ENCODE data around the gene PBX3. TPM values are rescaled to one million over a fixed set of nuclear protein-coding genes. Genes with fewer than 3 reads are reported as not detected.

The PBX3 gene
- total RNA-seq, 1 donor, result 62.4 TPM

DNA sequence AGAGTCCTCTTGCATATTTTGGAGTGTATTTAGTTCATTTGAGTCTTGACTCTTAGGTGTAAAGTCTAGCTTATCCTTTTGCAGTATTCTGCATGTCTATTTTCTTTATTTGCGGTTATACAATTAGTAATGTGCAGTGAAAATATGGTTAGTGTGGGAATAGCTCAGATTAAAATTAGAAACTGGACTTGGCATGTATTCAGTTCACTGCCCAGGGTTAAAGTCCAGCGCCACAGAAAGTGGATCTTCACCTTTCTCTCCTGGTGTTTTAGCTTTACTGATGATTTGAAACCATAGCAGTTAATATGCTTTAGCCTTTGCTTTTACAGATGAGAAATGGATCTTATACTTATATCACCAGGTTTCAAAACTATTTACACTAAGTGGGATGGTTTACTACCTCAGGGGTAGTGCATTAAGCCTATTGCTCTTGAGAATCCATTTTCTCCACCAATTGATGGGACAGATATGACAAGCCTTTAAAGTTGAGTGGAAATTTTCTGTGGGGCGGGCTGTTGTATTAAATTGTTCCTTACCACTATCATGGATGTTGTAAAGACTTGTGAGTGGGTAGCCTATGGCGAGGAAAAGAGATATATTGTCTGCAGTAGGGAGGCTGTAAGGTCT is 48.9 kb downstream of the PBX3 start:
- TF ChIP-seq, protein P1, sequence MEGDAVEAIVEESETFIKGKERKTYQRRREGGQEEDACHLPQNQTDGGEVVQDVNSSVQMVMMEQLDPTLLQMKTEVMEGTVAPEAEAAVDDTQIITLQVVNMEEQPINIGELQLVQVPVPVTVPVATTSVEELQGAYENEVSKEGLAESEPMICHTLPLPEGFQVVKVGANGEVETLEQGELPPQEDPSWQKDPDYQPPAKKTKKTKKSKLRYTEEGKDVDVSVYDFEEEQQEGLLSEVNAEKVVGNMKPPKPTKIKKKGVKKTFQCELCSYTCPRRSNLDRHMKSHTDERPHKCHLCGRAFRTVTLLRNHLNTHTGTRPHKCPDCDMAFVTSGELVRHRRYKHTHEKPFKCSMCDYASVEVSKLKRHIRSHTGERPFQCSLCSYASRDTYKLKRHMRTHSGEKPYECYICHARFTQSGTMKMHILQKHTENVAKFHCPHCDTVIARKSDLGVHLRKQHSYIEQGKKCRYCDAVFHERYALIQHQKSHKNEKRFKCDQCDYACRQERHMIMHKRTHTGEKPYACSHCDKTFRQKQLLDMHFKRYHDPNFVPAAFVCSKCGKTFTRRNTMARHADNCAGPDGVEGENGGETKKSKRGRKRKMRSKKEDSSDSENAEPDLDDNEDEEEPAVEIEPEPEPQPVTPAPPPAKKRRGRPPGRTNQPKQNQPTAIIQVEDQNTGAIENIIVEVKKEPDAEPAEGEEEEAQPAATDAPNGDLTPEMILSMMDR (IDR thresholded peaks at IDR 0.05; ENCODE audit: insufficient read depth, low read length), result no peak
- H3K4me3 ChIP-seq (ENCODE audit: low read depth, low read length), result no peak overlapping the region
- no peak for DNase-seq (ENCODE audit: low read depth)

GRCh38 chr9:125797930-125798329 is 50.8 kb downstream of the PBX3 start:
- peak; percentile 23 for DNase-seq (ENCODE audit: low read depth)
- no peak overlapping the region for H3K4me3 ChIP-seq (ENCODE audit: low read depth, low read length)
- TF ChIP-seq, protein P1 (IDR thresholded peaks at IDR 0.05; ENCODE audit: insufficient read depth, low read length), result no peak

- TF ChIP-seq, protein P1 (IDR thresholded peaks at IDR 0.05; ENCODE audit: insufficient read depth, low read length), result no peak
- no peak overlapping the region for H3K4me3 ChIP-seq (ENCODE audit: low read depth, low read length)
- no peak for DNase-seq (ENCODE audit: low read depth)
Measured at GRCh38 chr9:125803526-125803925, 56.4 kb downstream of the PBX3 start.

GRCh38 chr9:125805057-125805456 is 57.9 kb downstream of the PBX3 start:
- H3K4me3 ChIP-seq (ENCODE audit: low read depth, low read length), result no peak overlapping the region
- TF ChIP-seq, protein P1 (IDR thresholded peaks at IDR 0.05; ENCODE audit: insufficient read depth, low read length), result no peak
- DNase-seq (ENCODE audit: low read depth), result peak; percentile 95

- no peak overlapping the region for H3K4me3 ChIP-seq (ENCODE audit: low read depth, low read length)
- TF ChIP-seq, protein P1 (IDR thresholded peaks at IDR 0.05; ENCODE audit: insufficient read depth, low read length), result no peak
- peak; percentile 43 for DNase-seq (ENCODE audit: low read depth)
Measured at GRCh38 chr9:125805586-125805985, 58.4 kb downstream of the PBX3 start.

GRCh38 chr9:125807079-125807478 is 59.9 kb downstream of the PBX3 start:
- TF ChIP-seq, protein P1 (IDR thresholded peaks at IDR 0.05; ENCODE audit: insufficient read depth, low read length), result no peak
- H3K4me3 ChIP-seq (ENCODE audit: low read depth, low read length), result no peak overlapping the region
- DNase-seq (ENCODE audit: low read depth), result peak; percentile 57

GRCh38 chr9:125810161-125810560 is 63.0 kb downstream of the PBX3 start:
- TF ChIP-seq, protein P1 (IDR thresholded peaks at IDR 0.05; ENCODE audit: insufficient read depth, low read length), result no peak
- peak; percentile 74 for DNase-seq (ENCODE audit: low read depth)
- H3K4me3 ChIP-seq (ENCODE audit: low read depth, low read length), result no peak overlapping the region
